Measurements from ENCODE around the gene CACNG7.

CACNG7 gene, protein sequence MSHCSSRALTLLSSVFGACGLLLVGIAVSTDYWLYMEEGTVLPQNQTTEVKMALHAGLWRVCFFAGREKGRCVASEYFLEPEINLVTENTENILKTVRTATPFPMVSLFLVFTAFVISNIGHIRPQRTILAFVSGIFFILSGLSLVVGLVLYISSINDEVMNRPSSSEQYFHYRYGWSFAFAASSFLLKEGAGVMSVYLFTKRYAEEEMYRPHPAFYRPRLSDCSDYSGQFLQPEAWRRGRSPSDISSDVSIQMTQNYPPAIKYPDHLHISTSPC
- 0 to 0.36 (median 0) reads per million in 4 experiments for total RNA-seq

DNA sequence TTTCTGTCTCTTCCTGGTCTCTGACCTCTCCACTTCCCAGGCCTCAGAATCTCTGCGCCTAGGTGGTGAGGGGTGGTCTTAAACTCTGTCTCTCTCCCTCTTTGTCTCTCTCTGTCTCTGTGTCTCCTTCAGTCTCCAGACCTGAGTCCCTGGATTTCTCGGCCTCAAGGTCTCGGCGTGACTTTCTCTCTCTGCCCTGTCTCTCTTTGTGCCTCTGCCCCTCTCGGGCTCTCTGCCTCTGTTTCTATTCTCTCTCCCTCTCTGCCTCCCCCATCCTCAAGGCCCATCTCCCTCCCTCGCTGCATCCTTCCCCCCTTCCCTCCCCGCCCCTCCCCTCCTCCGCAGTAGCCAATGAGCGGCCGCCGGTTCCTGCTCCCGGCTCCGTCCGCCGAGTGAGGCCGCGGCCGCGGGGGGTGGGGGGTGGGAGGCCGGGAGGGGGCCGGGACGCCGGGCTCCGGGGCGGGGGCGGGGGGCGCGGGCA lies at the start of gene CACNG7:
Gene CACNG7, plus strand, starts transcription at position 344 of the 481 bp plus-strand sequence. CDS start 3,554 bp downstream, outside the sequence.
- DNase-seq: no peak

DNA sequence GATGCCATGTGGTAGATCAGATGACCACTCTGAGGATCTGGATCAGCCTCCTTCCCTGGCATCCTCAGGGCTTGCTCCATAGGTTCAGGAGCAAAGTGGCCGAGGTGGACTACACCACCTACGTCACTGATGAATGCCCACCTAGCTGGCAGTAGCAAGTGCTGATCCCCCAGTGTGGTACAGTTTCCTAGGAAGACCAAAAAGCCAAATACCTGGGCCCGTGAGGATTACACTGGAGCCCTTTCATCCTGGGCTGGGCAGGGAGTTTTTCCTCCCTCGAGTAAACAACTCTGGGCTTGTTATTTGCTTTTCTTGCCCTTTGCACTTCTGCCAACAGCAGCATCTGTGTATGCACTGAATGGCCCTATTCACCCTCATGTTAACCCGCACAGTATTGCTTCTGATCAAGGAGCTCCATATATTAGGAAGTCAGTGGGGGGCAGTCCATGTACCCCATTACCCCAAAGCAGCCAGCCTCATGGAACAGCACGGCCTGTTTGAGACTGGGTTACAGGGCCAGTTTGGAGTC lies 44.7 kb upstream of the CACNG7 start:
- DNase-seq: no peak

DNA sequence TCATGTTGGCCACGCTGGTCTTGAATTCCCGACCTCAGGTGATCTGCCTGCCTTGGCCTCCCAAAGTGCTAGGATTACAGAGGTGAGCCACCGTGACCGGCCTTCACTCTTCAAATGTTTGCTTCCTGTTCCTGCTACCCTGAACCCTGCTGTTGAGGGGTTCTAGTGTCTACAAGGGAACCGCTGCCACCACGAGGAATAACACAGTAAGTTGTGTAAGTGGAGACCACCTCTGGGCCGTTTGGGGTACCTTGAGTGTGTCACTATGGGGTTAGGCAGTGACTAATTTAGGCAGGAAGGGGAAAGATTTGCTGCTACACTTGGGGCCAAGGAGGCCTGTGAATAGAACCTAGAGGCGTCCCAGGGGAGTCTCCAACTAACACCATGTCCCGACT lies 43.6 kb upstream of the CACNG7 start:
- DNase-seq: no peak

DNA sequence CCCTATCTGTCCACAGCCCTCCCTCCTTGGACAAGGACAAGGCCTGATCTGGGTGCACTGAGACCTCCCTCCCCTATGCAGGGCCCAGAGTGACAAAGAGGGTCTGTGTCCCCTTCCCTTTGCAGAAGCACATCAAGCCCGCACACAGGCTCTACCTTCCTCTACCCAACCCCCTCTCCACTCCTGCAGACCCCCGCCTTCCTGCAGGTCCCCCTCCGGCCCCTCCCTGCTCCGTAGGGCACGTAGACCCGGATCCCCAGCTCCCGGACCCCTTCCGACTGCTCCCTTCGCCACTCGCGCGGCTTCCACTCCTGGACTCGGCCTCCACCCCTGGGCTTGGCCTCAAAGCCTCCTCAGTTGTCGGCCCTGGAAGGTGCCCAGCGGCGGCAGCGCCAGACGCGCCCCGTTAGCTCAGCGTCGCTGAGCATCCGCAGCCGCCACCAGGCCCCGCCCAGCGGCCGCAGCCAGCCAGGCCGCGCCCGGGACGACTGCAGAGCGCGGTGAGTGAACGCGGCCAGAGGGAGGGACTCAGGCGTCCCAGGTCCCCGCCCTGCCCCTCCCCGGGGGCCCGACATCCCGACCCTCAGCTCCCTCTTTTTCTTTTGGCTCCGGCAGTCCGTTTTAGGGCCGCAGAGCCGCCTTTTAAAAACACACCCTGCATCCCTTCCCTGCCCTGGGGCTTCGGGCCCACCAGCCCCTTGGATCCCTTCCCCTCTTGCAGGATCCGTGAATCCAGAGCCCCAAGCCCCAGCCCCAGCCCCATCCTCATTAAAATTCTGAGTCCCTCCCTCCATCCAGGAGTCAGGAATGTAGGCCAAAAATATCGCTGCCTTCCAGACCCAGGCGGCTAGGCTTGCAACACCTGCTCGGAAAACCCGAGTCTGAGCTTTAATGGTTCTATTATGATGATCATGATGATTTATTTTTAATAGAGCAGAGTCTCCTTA lies 42.9 kb upstream of the CACNG7 start:
- peak; percentile 33 for DNase-seq

DNA sequence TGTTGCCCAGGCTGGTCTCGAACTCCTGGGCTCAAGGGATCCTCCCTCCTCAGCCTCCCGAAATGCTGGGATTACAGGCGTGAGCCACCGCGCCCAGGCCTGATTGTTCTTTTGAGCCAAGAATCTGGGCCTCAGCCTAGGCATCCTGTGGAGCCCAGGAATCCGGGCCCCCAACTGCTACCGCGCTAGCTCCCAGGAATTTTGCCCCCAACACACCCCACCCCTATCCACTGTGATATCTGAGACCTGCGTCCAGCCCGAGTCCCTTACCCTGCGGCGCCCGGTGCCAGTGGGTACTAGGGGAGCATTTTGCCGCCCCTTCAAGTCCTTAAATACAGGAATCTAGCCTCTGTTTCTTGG lies 42.2 kb upstream of the CACNG7 start:
- no peak for DNase-seq

DNA sequence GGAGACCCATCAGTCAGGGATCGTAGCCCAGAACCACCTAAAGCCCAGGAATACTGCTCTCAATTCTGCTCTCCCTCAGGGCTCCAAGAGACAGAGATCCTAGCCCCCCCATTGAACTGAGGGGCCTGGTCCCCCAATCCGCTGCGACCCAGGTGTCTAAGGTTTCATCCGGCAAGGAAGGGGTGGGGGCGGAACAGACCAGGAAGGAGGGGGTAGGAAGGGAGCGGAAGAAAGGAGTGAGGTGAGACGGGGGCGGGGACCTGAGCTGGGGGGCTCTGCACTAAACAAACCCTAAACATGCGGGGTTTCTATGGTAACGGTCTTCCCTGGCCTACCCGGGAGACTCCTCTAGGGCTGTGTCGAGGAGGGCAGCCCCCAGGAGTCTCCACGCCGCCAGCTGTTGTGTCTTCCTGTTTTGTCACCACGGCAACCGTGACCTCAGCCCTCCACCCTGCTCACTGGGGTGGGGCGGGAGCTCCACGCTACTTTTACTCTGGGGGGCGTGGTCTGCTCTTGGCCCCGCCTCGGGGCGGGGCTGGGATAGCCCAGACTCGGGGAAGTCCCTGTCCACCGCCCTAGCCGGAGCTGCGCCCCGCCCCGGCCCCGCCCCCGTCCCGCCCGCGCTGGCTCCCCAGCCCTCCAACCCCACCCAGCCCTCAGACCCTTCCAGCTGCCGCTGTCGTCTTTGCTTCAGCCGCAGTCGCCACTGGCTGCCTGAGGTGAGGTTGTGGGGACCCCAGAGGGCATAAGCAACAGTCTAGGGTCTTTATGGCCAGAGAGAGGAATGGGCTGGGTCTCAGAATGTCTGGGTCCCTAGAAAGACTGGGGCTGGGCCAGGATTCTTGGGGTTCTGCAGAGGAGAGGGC lies 41.6 kb upstream of the CACNG7 start, which contains the start of gene MYADM:
Gene MYADM, plus strand, starts transcription at position 659 of the 866 bp plus-strand sequence. CDS start 5,647 bp downstream, outside the sequence.
- peak; percentile 100 for DNase-seq

DNA sequence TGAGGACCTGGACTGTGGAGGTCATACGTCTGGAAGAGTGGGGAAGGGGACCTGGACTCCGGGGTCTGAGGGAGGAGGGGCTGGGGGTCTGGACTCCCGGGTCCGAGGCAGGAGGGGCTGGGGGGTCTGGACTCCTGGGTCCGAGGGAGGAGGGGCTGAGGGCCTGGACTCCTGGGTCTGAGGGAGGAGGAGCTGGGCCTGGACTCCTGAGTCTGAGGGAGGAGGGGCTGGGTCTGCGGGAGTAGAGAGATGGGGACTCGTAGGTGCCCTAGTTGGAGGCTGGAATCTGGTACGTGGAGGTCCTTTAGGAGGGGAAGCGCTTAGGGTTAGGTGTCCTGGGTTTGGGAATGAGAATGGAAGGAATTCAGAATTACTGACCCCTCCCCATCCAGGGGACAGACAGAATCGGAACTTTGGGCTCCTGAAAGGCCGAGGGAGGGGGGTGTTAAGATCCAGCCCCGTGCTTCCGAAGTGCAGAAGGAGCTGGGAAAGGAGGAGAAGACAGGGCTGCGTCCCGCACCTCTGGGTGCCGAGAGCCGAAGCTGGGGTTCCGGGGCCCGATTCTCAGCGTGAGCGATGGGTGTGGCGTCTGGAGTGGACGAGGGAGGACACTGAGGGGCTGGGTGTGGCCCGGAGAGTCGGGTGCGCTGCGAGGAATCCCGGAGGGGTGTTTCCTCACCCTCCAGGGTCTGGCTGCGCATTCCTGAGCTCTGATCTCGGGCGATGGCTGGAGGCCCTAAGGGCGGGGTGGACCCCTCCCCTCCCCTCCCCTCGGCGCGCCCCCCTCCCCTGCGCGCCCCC lies 40.8 kb upstream of the CACNG7 start:
- DNase-seq: peak; percentile 58

DNA sequence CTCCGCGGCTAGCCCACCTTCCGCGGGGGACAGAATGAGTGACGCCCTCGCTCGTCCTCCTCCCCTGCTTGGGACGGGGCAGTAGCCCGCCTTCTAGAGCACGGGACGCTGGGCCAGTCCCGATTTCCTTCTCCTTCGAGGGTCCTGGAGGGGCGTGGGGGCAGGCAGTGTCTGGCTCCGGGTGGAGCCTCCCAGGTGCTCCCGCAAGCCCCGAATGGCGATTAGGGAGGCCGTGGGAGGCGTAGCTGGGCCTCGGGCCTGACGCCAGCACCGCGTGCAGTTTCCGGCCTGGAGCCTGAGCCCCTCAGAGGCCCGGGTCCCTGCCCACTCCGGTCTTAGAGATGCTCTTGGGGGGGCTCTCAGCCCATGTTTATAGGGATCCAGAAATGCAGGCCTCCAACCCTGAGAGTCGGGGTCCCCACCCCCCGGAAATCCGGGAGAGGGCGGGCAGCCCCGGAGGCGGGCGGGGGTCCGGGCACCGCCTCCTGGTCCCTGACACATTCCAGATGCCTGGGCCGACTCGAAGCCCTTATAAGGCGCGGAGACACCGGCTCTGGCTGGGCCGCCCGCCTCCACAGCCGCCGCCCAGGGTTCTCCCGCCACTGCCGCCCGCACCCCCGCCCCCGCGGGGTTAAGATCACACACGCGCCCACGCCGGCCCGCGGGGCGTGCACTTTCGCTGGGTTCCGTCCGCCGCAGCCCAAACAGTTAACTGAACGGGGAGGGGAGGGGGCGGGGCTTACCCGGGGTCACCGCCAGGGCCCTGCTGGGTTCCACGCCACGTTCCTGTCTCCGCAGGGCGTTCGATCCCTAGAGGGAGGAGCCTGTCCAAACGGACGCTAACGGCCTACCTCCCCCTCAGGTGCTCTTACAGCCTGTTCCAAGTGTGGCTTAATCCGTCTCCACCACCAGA lies 39.9 kb upstream of the CACNG7 start:
- peak; percentile 96 for DNase-seq

DNA sequence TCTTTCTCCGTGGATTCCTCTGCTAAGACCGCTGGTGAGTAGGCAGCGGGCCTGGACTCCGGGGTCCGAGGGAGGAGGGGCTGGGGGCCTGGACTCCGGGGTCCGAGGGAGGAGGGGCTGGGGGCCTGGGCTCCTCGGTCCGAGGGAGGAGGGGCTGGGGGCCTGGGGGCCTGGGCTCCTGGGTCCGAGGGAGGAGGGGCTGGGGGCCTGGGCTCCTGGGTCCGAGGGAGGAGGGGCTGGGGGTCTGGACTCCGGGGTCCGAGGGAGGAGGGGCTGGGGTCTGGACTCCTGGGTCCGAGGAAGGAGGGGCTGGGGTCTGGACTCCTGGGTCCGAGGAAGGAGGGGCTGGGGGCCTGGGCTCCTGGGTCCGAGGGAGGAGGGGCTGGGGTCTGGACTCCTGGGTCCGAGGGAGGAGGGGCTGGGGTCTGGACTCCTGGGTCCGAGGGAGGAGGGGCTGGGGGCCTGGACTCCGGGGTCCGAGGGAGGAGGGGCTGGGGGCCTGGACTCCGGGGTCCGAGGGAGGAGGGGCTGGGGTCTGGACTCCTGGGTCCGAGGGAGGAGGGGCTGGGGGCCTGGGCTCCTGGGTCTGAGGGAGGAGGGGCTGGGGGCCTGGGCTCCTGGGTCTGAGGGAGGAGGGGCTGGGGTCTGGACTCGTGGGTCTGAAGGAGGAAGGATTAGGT lies 39.1 kb upstream of the CACNG7 start:
- peak; percentile 27 for DNase-seq

DNA sequence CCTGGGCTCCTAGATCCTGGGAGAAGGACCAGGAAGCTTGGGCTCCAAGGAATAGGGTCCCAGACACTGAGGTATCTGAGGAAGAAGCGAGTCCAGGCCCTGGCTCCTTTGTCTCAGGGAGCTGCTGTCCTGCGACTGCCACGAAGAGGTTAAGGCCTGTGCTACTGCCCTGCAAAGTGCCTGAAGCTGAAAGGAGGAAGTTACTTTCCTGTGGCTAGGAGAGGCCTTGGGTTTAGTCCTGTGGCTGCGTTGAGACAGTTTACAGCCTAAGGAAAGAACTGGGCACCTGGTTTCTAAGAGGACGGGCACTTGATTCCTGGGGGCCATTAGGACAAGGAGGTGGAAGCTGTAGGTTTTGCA lies 38.6 kb upstream of the CACNG7 start:
- no peak for DNase-seq

DNA sequence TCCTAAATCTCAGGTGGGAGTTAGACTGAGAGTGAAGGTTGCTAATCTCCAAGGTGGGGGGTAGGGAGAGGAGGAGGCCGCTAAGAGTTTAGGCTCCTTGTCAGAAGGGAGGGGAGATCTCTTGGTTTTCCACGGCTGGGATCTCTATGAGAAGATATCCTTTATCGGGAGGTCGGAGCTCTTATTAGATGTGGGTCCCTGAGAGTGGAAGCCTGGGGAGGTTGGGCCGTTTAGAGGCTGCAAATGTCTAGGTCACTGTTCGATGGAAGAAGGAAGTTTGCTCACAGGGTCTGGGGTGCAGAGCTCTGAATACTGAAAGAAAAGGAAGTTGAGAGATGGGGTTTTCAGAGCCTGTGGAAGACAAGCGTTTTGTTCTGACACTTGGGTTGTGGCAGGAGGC lies 37.6 kb upstream of the CACNG7 start:
- DNase-seq: no peak

DNA sequence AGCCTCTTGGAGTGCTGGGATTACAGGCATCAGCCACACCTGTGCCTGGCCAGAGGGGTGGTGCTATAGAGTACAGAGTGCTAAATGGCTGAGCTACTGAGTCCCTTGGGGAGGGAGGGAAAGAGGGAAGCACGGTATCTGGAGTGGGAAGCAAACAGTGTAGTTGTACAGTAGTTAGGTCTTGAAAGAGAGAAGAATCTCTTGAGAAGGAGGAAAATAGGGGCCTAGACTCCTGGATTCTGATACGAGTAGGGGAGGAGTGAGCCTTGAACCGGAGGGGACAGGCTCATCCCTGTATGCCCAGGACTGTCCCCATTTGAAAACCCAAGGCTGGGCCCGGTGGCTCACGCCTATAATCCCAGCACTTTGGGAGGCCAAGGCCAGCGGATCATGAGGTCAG lies 36.3 kb upstream of the CACNG7 start:
- no peak for DNase-seq

DNA sequence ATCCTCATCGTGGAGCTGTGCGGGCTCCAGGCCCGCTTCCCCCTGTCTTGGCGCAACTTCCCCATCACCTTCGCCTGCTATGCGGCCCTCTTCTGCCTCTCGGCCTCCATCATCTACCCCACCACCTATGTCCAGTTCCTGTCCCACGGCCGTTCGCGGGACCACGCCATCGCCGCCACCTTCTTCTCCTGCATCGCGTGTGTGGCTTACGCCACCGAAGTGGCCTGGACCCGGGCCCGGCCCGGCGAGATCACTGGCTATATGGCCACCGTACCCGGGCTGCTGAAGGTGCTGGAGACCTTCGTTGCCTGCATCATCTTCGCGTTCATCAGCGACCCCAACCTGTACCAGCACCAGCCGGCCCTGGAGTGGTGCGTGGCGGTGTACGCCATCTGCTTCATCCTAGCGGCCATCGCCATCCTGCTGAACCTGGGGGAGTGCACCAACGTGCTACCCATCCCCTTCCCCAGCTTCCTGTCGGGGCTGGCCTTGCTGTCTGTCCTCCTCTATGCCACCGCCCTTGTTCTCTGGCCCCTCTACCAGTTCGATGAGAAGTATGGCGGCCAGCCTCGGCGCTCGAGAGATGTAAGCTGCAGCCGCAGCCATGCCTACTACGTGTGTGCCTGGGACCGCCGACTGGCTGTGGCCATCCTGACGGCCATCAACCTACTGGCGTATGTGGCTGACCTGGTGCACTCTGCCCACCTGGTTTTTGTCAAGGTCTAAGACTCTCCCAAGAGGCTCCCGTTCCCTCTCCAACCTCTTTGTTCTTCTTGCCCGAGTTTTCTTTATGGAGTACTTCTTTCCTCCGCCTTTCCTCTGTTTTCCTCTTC lies 35.1 kb upstream of the CACNG7 start:
- DNase-seq: peak; percentile 27

DNA sequence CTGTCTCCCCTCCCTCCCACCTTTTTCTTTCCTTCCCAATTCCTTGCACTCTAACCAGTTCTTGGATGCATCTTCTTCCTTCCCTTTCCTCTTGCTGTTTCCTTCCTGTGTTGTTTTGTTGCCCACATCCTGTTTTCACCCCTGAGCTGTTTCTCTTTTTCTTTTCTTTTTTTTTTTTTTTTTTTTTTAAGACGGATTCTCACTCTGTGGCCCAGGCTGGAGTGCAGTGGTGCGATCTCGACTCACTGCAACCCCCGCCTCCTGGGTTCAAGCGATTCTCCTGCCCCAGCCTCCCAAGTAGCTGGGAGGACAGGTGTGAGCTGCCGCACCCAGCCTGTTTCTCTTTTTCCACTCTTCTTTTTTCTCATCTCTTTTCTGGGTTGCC lies 34.5 kb upstream of the CACNG7 start:
- DNase-seq: no peak

DNA sequence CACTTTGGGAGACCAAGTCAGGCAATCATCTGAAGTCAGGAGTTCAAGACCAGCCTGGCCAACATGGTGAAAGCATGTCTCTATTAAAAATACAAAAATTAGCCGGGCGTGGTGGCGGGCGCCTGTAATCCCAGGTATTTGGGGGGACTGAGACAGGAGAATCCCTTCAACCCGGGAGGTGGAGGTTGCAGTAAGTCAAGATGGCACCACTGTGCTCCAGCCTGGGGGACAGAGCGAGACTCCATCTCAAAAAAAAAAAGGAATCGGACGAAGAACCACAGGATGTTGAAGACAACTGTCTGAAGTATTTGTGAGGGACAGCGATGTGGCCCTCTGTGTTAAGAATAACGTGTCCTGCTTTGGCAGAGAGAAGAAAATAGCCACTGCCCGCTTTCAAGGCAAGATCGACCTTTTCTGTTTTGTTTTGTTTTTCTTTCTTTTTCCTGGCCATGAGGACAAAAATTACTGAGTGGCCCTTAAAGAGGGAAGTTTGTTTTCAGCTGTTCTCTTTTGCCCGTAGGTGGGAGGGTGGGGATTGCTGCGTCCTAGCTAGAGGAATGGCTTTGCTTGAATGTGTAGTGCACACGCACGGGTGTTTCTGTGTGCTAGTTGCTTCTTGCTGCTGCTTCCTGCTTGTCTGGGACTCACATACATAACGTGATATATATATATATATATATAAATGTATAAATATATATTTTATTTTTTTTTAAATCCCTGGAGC lies 33.3 kb upstream of the CACNG7 start:
- no peak for DNase-seq

DNA sequence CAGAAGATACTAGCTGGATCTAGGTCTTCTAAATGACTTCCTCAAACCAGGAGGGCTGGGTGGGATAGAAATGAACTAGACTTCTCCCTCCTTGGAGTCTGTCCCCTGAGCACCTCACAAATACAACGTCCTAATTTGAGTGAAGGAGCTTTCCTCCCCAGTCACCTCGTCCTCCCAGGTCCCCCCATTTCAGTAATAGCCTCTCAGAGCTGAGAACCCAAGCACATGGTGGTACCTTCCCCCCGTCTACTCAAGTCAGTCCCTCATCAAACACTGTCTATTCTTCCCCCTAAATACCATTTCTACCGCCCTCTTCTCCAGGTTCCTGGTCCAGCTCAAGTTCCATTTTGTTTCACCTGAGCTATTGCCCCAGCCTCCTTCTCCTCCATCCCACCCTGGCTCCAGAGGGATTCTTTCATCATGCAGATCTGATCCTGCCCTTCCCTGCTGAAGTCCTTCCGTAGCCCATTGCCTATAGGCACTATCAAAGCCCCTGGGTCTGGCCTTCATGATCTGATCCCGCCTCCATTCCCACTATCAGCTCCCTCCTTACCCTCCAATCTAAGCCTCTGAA lies 32.3 kb upstream of the CACNG7 start:
- no peak for DNase-seq

DNA sequence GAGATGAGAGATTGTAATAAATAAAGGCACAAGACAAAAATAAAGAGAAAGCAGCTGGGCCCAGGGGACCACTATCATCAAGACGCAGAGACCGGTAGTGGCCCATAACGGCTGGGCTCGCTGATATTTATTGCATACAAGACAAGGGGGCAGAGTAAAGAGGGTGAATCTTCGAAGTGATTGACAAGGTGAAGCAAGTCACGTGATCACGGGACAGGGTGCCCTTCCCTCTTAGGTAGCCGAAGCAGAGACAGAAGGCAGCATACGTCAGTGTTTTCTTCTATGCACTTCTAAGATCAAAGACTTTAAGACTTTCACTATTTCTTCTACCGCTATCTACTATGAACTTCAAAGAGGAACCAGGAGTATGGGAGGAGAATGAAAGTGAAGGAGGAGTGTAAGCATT lies 31.7 kb upstream of the CACNG7 start:
- DNase-seq: peak; percentile 12

DNA sequence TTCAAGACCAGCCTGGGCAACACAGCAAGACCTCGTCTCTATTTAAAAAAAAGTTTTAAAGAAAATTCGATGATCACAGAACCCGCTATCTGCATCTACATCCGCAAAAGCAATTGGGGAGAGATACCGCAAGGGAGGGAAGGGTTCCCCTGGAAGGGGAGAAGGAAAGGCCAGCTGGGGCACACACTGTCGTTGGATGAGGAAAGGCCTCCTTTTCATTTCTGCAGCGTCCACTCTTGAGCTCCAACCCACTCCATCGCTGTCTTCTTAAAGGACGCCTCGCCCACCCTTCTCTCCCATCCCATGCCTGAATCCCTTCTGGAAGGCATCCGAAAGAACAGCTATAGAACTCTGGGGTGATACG lies 30.3 kb upstream of the CACNG7 start:
- DNase-seq: no peak
